Kidney (tissue), 14 donors: Measurements from ENCODE around the gene RGS9. TPM values are rescaled to one million over a fixed set of nuclear protein-coding genes. Genes with fewer than 3 reads are reported as not detected.

Experiments used
- DNase-seq, 5 donors: peaks; one replicate each; pipeline ENCODE4 v3.0.0-alpha.2; 2013 to 2020
- FAIRE-seq: peaks from 2 replicates; lab custom pipeline; 2012; peaks lifted over from hg19 to GRCh38; lab: Jason Lieb, UNC
- H3K27ac ChIP-seq, 2 donors: one replicate each; pipeline ENCODE4 v1.7.0; 2013; ENCODE audit warnings: low read depth in 2 of 2, low read length in 2 of 2, inconsistent platforms in 1 of 2
- H3K27me3 ChIP-seq: one replicate; pipeline ENCODE4 v1.7.1; 2013; ENCODE audit warnings: low read length, inconsistent platforms; ENCODE audit not compliant: control insufficient read depth, insufficient read depth
- H3K36me3 ChIP-seq, 3 donors: one replicate each; pipeline versions ENCODE4 v1.7.0 to v1.7.1; 2013; ENCODE audit warnings: low read length in 3 of 3, control low read depth in 1 of 3, inconsistent platforms in 1 of 3; ENCODE audit not compliant: insufficient read depth in 3 of 3, control insufficient read depth in 2 of 3
- H3K4me1 ChIP-seq, 3 donors: one replicate each; pipeline versions ENCODE4 v1.7.0 to v1.7.1; 2013; ENCODE audit warnings: low read length in 3 of 3, inconsistent platforms in 1 of 3, low read depth in 1 of 3; ENCODE audit not compliant: control insufficient read depth in 2 of 3, insufficient read depth in 2 of 3
- H3K4me3 ChIP-seq, 3 donors: one replicate each; pipeline versions ENCODE4 v1.7.0 to v1.8.1; 2013; ENCODE audit warnings: low read length in 3 of 3, control low read depth in 1 of 3, inconsistent platforms in 1 of 3
- H3K9ac ChIP-seq, 3 donors: one replicate each; pipeline versions ENCODE4 v1.7.0 to v1.7.1; 2013; ENCODE audit warnings: low read length in 3 of 3, control low read depth in 1 of 3, inconsistent platforms in 1 of 3
- H3K9me3 ChIP-seq, 3 donors: one replicate each; pipeline versions ENCODE4 v1.7.0 to v1.7.1; 2013; ENCODE audit warnings: low read length in 3 of 3, control low read depth in 1 of 3, inconsistent platforms in 1 of 3; ENCODE audit not compliant: control insufficient read depth in 2 of 3, insufficient read depth in 1 of 3
- intact Hi-C: fragments of 100-400 bp; cut with DNase I; formaldehyde crosslinking; loops from one replicate; pipeline ENCODE4 v1.11.1; 2022
- polyA plus RNA-seq: library from polyadenylated mRNA; stranded (reverse); fragments of 350-450 nt; fragmentation: Illumina TruSeq; extraction: RNeasy Lipid Tissue Mini Kit (QIAGEN cat#74804); gene quantifications from one replicate; pipeline ENCODE4 v1.2.3, GENCODE V29; 2014; ENCODE audit warnings: low read depth, low replicate concordance; ENCODE audit not compliant: insufficient read depth
- total RNA-seq: library from RNA; stranded (reverse); fragmentation: NEBNext Ultra II Directional; extraction: Animal tissue kit (Norgen Biotek cat#: 25700); gene quantifications from one replicate; pipeline ENCODE4 v1.2.1, GENCODE V29; 2021
- TF ChIP-seq, protein P1 (sequence below): IDR thresholded peaks from 3 replicates; pipeline ENCODE4 v1.5.1; 2012; ENCODE audit warnings: mild to moderate bottlenecking, moderate library complexity, borderline replicate concordance; ENCODE audit not compliant: insufficient read depth; ENCODE audit errors: extremely low read depth
- donor health status: control.
- donor health status: control.
- donor health status: control.
- donor health status: control.
- donor health status: control.
- donor health status: DM: yes; HTN: yes; CAD: no.
- donor health status: Normal renal cell carcinoma (clear cell type).

The RGS9 gene
- total and polyA plus RNA-seq, 2 donors from 2014 or later, result 4.2 to 7.2 TPM

DNA sequence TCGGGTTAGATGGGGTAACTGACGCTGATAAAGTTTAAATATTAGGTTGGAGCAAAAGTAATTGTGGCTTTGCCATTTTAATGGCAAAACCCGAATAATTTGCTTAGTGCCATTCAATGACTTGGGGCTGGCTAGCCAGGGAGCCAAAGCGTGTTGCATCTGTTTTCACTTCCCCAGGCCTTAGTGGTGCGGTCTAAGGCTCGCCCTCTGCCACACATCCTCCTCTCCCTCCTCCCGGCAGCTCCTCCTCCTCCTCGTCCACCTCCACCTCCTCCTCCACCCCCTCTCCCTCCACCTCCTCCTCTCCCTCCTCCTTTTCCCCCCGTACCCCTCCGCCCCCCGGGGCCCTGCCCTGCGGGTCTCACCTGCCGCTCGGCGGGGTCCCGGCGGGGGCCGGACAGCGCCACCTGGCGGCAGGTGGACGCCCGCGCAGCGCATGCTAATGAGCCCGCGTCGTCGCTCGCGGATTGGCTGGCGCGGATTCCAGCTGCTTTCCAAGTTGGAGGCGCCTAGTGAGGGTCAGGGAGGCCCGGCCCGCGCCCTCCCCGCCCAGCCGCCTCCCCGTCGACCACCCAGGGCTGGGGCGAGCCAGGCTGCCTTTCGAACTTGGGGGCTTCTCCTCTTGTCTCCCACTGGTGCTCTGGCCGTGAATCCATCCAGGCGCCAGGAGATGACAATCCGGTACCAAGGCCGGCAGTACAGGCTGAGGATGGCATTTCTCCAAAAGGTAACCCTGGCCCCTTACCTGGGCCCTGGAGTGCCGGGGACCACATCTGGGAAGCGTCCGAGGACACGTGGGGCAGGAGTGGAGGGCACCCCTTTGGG is 36.6 kb upstream of the RGS9 start:
- Histone ChIP-seq H3K27ac (peak overlapping the region; percentile 81 to 88), H3K9ac (peak overlapping the region; percentile 16 to 86 (median 48)), H3K27me3 (no peaks in the 10 kb centered on the region), H3K36me3 (no peaks in the 10 kb centered on the region), H3K9me3 (no peaks in the 10 kb centered on the region), H3K4me1 (peaks cover 2 to 7% (median 4%) of the 10 kb centered on the region in 3 donors), H3K4me3 (peak overlapping the region; percentile 40 to 72 (median 65))
- TF ChIP-seq, protein P1, sequence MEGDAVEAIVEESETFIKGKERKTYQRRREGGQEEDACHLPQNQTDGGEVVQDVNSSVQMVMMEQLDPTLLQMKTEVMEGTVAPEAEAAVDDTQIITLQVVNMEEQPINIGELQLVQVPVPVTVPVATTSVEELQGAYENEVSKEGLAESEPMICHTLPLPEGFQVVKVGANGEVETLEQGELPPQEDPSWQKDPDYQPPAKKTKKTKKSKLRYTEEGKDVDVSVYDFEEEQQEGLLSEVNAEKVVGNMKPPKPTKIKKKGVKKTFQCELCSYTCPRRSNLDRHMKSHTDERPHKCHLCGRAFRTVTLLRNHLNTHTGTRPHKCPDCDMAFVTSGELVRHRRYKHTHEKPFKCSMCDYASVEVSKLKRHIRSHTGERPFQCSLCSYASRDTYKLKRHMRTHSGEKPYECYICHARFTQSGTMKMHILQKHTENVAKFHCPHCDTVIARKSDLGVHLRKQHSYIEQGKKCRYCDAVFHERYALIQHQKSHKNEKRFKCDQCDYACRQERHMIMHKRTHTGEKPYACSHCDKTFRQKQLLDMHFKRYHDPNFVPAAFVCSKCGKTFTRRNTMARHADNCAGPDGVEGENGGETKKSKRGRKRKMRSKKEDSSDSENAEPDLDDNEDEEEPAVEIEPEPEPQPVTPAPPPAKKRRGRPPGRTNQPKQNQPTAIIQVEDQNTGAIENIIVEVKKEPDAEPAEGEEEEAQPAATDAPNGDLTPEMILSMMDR, result peak; percentile 89
- FAIRE-seq, result no peak
- intact Hi-C loops, result no loop called here
- peak; percentile 87 to 94 (median 91) for DNase-seq

DNA sequence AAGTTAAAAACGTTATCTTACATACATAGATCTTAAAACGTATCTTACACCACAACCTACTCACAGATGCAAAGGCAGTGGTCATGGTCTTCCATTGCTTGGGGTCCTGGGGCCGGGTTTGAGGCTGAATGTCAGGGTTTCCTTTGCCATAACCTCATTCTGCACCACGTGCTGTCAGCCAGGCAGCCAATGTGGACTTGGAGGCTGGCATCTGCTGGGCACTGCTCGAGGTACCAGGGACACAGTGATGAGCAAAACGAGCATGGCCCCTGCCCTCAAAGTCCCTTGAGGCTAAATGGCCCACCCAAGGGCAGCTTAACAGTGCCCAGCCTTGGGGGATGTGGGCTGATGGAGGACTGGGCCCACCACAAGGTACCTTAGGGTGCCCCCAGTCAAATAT is 35.8 kb upstream of the RGS9 start:
- peak overlapping the region in 1 of 3 donors; percentile 86 for H3K9ac ChIP-seq
- peaks cover 2 to 9% (median 4%) of the 10 kb centered on the region in 3 donors for H3K4me1 ChIP-seq
- intact Hi-C loops, result no loop called here
- H3K9me3 ChIP-seq, result no peaks in the 10 kb centered on the region
- no peak overlapping the region for H3K27ac ChIP-seq
- FAIRE-seq (no peak), DNase-seq (no peak)
- TF ChIP-seq, protein P1, result no peak
- no peaks in the 10 kb centered on the region for H3K36me3 ChIP-seq
- H3K4me3 ChIP-seq, result peak overlapping the region in 1 of 3 donors; percentile 65
- H3K27me3 ChIP-seq, result no peaks in the 10 kb centered on the region

DNA sequence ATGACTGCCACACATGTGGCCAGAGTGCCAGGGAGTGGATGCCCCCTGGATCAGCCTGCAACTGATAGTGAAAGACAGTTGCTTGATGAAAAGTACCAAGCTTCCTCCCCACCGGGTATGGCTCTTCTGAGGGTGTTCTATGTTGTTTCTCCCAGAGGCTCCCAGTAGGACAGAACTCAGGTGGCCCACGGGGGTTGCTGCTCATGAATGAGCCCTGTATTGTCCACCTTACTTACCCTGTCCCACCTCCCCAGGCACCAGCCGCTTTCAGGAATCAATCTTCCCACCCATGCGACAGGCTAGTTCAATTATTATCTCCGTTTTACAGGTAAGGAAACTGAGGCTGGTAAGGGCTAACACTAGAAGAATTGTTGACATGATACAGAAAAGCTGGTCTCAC is 34.9 kb upstream of the RGS9 start:
- Histone ChIP-seq H3K9me3 (no peaks in the 10 kb centered on the region), H3K9ac (no peak overlapping the region), H3K36me3 (no peaks in the 10 kb centered on the region), H3K27me3 (no peaks in the 10 kb centered on the region), H3K4me3 (no peak overlapping the region), H3K4me1 (peaks cover 2 to 15% (median 9%) of the 10 kb centered on the region in 3 donors), H3K27ac (no peak overlapping the region)
- intact Hi-C loops, result no loop called here
- FAIRE-seq (no peak), DNase-seq (no peak)
- TF ChIP-seq, protein P1, result no peak
